Left ventricle myocardium inferior (tissue), 1 donor: ENCODE results near the gene PFKP. TPM values are rescaled to one million over a fixed set of nuclear protein-coding genes. Genes with fewer than 3 reads are reported as not detected.
A peak's percentile ranks its signal among the peaks of the same experiment; 100 is the strongest.

Experiments used
- DNase-seq: peaks from one replicate; pipeline ENCODE4 v3.0.0-alpha.2; 2020
- H3K27ac ChIP-seq: fragments of 200-600 bp; replicated peaks from 2 replicates; pipeline ENCODE4 v1.8.0; 2021
- H3K27me3 ChIP-seq: fragments of 200-600 bp; 2 replicates; pipeline ENCODE4 v1.8.0; 2021; ENCODE audit warnings: low read depth
- H3K36me3 ChIP-seq: fragments of 200-600 bp; 2 replicates; pipeline ENCODE4 v1.8.0; 2021
- H3K4me1 ChIP-seq: fragments of 200-600 bp; 2 replicates; pipeline ENCODE4 v1.8.0; 2021
- H3K4me3 ChIP-seq: fragments of 200-600 bp; 2 replicates; pipeline ENCODE4 v1.8.0; 2021; ENCODE audit warnings: mild to moderate bottlenecking, moderate library complexity
- H3K9me3 ChIP-seq: fragments of 200-600 bp; replicated peaks from 2 replicates; pipeline ENCODE4 v1.8.0; 2021
- CTCF ChIP-seq: fragments of 200-600 bp; IDR thresholded peaks from 2 replicates; pipeline ENCODE4 v1.8.0; 2021; ENCODE audit warnings: antibody characterized with exemption, mild to moderate bottlenecking, borderline replicate concordance
- intact Hi-C: fragments of 100-400 bp; cut with micrococcal nuclease; formaldehyde crosslinking; loops from one replicate; pipeline ENCODE4 v1.11.0; 2022
- total RNA-seq: library from RNA; stranded (reverse); fragmentation: NEBNext Ultra II Directional; extraction: Animal tissue kit (Norgen Biotek cat#: 25700); gene quantifications from one replicate; pipeline ENCODE4 v1.2.1, GENCODE V29; 2021
- donor health status: DM: no; HTN: yes; CAD: no; lungs with severe emphysema.

The PFKP gene
- total RNA-seq, 1 donor from 2014 or later: 206 TPM

- H3K36me3 ChIP-seq: peaks cover 100% of the 10 kb centered on the region
- intact Hi-C loops: no loop called here
- no peaks in the 10 kb centered on the region for H3K4me1 ChIP-seq
- H3K27ac ChIP-seq: no peak overlapping the region
- H3K9me3 ChIP-seq: no peaks in the 10 kb centered on the region
- no peak for TF ChIP-seq CTCF
- H3K27me3 ChIP-seq: no peaks in the 10 kb centered on the region
- DNase-seq: no peak
- H3K4me3 ChIP-seq: no peak overlapping the region
These were observed 87.3 kb downstream of the PFKP start for GRCh38 chr10:3154666-3155065.

- TF ChIP-seq CTCF: no peak
- Histone ChIP-seq H3K4me3 (no peak overlapping the region), H3K27ac (peak overlapping the region; percentile 30), H3K4me1 (no peaks in the 10 kb centered on the region), H3K27me3 (no peaks in the 10 kb centered on the region), H3K36me3 (peaks cover 92% of the 10 kb centered on the region), H3K9me3 (no peaks in the 10 kb centered on the region)
- DNase-seq: peak; percentile 40
- intact Hi-C loops: no loop called here
These were observed 91.8 kb downstream of the PFKP start for GRCh38 chr10:3159152-3159551.

GRCh38 chr10:3162533-3162932 is 95.2 kb downstream of the PFKP start:
- no peaks in the 10 kb centered on the region for H3K4me1 ChIP-seq
- no peaks in the 10 kb centered on the region for H3K27me3 ChIP-seq
- no peaks in the 10 kb centered on the region for H3K9me3 ChIP-seq
- no peak overlapping the region for H3K4me3 ChIP-seq
- TF ChIP-seq CTCF: peak; percentile 17
- peaks cover 92% of the 10 kb centered on the region for H3K36me3 ChIP-seq
- intact Hi-C loops: no loop called here
- no peak overlapping the region for H3K27ac ChIP-seq
- DNase-seq: no peak

GRCh38 chr10:3163879-3164278 is 96.5 kb downstream of the PFKP start:
- no peak overlapping the region for H3K4me3 ChIP-seq
- H3K27me3 ChIP-seq: no peaks in the 10 kb centered on the region
- H3K9me3 ChIP-seq: no peaks in the 10 kb centered on the region
- intact Hi-C loops: no loop called here
- TF ChIP-seq CTCF: no peak
- peaks cover 90% of the 10 kb centered on the region for H3K36me3 ChIP-seq
- H3K4me1 ChIP-seq: no peaks in the 10 kb centered on the region
- no peak for DNase-seq
- no peak overlapping the region for H3K27ac ChIP-seq

GRCh38 chr10:3165196-3165595 is 97.8 kb downstream of the PFKP start:
- H3K9me3 ChIP-seq: no peaks in the 10 kb centered on the region
- intact Hi-C loops: no loop called here
- DNase-seq: no peak
- no peaks in the 10 kb centered on the region for H3K27me3 ChIP-seq
- H3K4me3 ChIP-seq: no peak overlapping the region
- H3K36me3 ChIP-seq: peaks cover 90% of the 10 kb centered on the region
- H3K4me1 ChIP-seq: no peaks in the 10 kb centered on the region
- TF ChIP-seq CTCF: no peak
- no peak overlapping the region for H3K27ac ChIP-seq
